ENCODE results near the gene PARD6G.

GRCh38 chr18:80223581-80224148, 23.6 kb downstream of the PARD6G start:
- TF ChIP-seq SMC3 (IDR thresholded peaks at IDR 0.05; ENCODE audit: low read depth, low read length) (no peak), CTCF (IDR thresholded peaks at IDR 0.05) (no peak), TAF1 (IDR thresholded peaks at IDR 0.05; ENCODE audit: borderline replicate concordance, low read depth, low read length) (no peak), EP300 (IDR thresholded peaks at IDR 0.05; ENCODE audit: borderline replicate concordance in 1 of 2, low read depth in 1 of 2, low read length in 1 of 2) (no peak), USF2 (IDR thresholded peaks at IDR 0.05; ENCODE audit: borderline replicate concordance, low read depth, low read length) (no peak), GABPA (IDR thresholded peaks at IDR 0.05; ENCODE audit: low read depth) (no peak), RAD21 (IDR thresholded peaks at IDR 0.05; ENCODE audit: low read length) (no peak), MEF2A (IDR thresholded peaks at IDR 0.05; ENCODE audit: borderline replicate concordance, low read depth) (no peak), NFIC (IDR thresholded peaks at IDR 0.05; ENCODE audit: borderline replicate concordance) (no peak), MAX (IDR thresholded peaks at IDR 0.05; ENCODE audit: low read depth) (no peak)

Data from SK-N-SH (cell line).